Fibroblast of gingiva (primary cell): Measurements from ENCODE around the gene XRCC4.
A peak's percentile ranks its signal among the peaks of the same experiment; 100 is the strongest.
"Not testable (repeated sequence)": the region's sequence is repeated elsewhere in the genome, so short reads cannot be mapped to it uniquely, and the experiment has no call there.

ENCODE experiments used
- DNase-seq: peaks from one replicate; pipeline ENCODE4 v3.0.0-alpha.2; 2011; ENCODE audit warnings: low read depth

XRCC4 gene

GRCh38 chr5:83076742-83077661 is at the start of gene XRCC4, which contains the start of gene TMEM167A:
TSS of gene XRCC4 (plus strand) at chr5:83077547. CDS start at chr5:83104920, 27,373 bp downstream.
TSS of gene TMEM167A (minus strand) at chr5:83077394. CDS start at chr5:83077323, 71 bp downstream.
- DNase-seq = peak; percentile 99

- DNase-seq = peak; percentile 30
Observed at GRCh38 chr5:83029912-83030311, 47.4 kb upstream of the XRCC4 start.

GRCh38 chr5:83031381-83031780 is 46.0 kb upstream of the XRCC4 start:
- DNase-seq = peak; percentile 8

- DNase-seq = no peak
Observed at GRCh38 chr5:83034036-83034435, 43.3 kb upstream of the XRCC4 start.

GRCh38 chr5:83034528-83035207 is 42.7 kb upstream of the XRCC4 start:
- DNase-seq = no peak

- DNase-seq = peak; percentile 48
Observed at GRCh38 chr5:83035373-83036100, 41.8 kb upstream of the XRCC4 start.

- DNase-seq = no peak
Observed at GRCh38 chr5:83036991-83037575, 40.3 kb upstream of the XRCC4 start.

- DNase-seq = no peak
Observed at GRCh38 chr5:83038924-83039323, 38.4 kb upstream of the XRCC4 start.

- DNase-seq = no peak
Observed at GRCh38 chr5:83042507-83042906, 34.8 kb upstream of the XRCC4 start.

- DNase-seq = no peak
Observed at GRCh38 chr5:83044926-83045325, 32.4 kb upstream of the XRCC4 start.

- DNase-seq = no peak
Observed at GRCh38 chr5:83048277-83048676, 29.1 kb upstream of the XRCC4 start.

- DNase-seq = no peak
Observed at GRCh38 chr5:83048811-83049210, 28.5 kb upstream of the XRCC4 start.

- no peak for DNase-seq
Observed at GRCh38 chr5:83049370-83049885, 27.9 kb upstream of the XRCC4 start.

GRCh38 chr5:83050723-83051340 is 26.5 kb upstream of the XRCC4 start:
- no peak for DNase-seq

- no peak for DNase-seq
Observed at GRCh38 chr5:83055166-83055565, 22.2 kb upstream of the XRCC4 start.

GRCh38 chr5:83058726-83059125 is 18.6 kb upstream of the XRCC4 start:
- DNase-seq = no peak

GRCh38 chr5:83059341-83059740 is 18.0 kb upstream of the XRCC4 start:
- no peak for DNase-seq

GRCh38 chr5:83066548-83067110 is 10.7 kb upstream of the XRCC4 start:
- DNase-seq = no peak

- DNase-seq = not testable (repeated sequence)
Observed at GRCh38 chr5:83067377-83067776, 10.0 kb upstream of the XRCC4 start.

GRCh38 chr5:83069096-83069799 is 8.1 kb upstream of the XRCC4 start:
- DNase-seq = no peak
